Loucy (cell line): ENCODE results near the gene WWOX.

Experiments used
- H2AFZ ChIP-seq: fragments of 200-600 bp; sonication (generic); 2 replicates; pipeline ENCODE4 v1.6.0; 2016; ENCODE audit warnings: antibody characterized with exemption, mild to moderate bottlenecking, low read length, moderate library complexity
- H3F3A ChIP-seq: fragments of 200-600 bp; 2 replicates; pipeline ENCODE4 v1.6.0; 2016; ENCODE audit warnings: antibody characterized with exemption, low read depth, mild to moderate bottlenecking
- H3K27me3 ChIP-seq: fragments of 200-600 bp; sonication (generic); 2 replicates; pipeline ENCODE4 v1.6.1; 2014; ENCODE audit warnings: low read length, mild to moderate bottlenecking; ENCODE audit not compliant: insufficient read depth, poor library complexity, severe bottlenecking
- H3K36me3 ChIP-seq: fragments of 200-600 bp; sonication (generic); 2 replicates; pipeline ENCODE4 v1.6.1; 2016; ENCODE audit warnings: low read length; ENCODE audit not compliant: insufficient read depth
- H3K4me1 ChIP-seq: fragments of 200-600 bp; sonication (generic); 2 replicates; pipeline ENCODE4 v1.5.1; 2014; ENCODE audit warnings: low read length, mild to moderate bottlenecking; ENCODE audit not compliant: insufficient read depth, poor library complexity, severe bottlenecking
- H3K4me2 ChIP-seq: fragments of 200-600 bp; sonication (generic); 2 replicates; pipeline ENCODE4 v1.6.0; 2014; ENCODE audit warnings: antibody characterized with exemption, low read length, low read depth, mild to moderate bottlenecking; ENCODE audit not compliant: poor library complexity, severe bottlenecking
- H3K4me3 ChIP-seq: fragments of 200-600 bp; sonication (generic); 2 replicates; pipeline ENCODE4 v1.5.1; 2014; ENCODE audit warnings: low read length, mild to moderate bottlenecking, mixed read lengths; ENCODE audit not compliant: poor library complexity, severe bottlenecking
- H3K79me2 ChIP-seq: fragments of 200-600 bp; sonication (generic); 2 replicates; pipeline ENCODE4 v1.6.1; 2014; ENCODE audit warnings: low read length; ENCODE audit not compliant: insufficient read depth
- H3K9ac ChIP-seq: fragments of 200-600 bp; sonication (generic); 2 replicates; pipeline ENCODE4 v1.6.0; 2014; ENCODE audit warnings: mild to moderate bottlenecking, low read depth, low read length, moderate library complexity; ENCODE audit not compliant: poor library complexity, severe bottlenecking
- H3K9me2 ChIP-seq: fragments of 200-600 bp; sonication (generic); replicated peaks from 2 replicates; pipeline ENCODE4 v1.6.1; 2016; ENCODE audit warnings: low read depth, low read length, mixed read lengths
- H3K9me3 ChIP-seq: fragments of 200-600 bp; sonication (generic); 2 replicates; pipeline ENCODE4 v1.6.1; 2014; ENCODE audit warnings: mild to moderate bottlenecking, antibody characterized with exemption, low read length, low read depth; ENCODE audit not compliant: insufficient read depth
- H4K20me1 ChIP-seq: fragments of 200-600 bp; sonication (generic); 2 replicates; pipeline ENCODE4 v1.6.0; 2014; ENCODE audit warnings: antibody characterized with exemption, low read length, mild to moderate bottlenecking; ENCODE audit not compliant: insufficient read depth, poor library complexity, severe bottlenecking
- CTCF ChIP-seq: fragments of 200-600 bp; sonication (generic); conservative IDR thresholded peaks from 2 replicates; pipeline ENCODE4 v1.5.1; 2014; ENCODE audit warnings: mild to moderate bottlenecking, antibody characterized with exemption, low read length
- EZH2phosphoT487 ChIP-seq: fragments of 200-600 bp; IDR thresholded peaks from 2 replicates; pipeline ENCODE4 v1.6.1; 2018; ENCODE audit warnings: antibody characterized with exemption, mild to moderate bottlenecking, moderate library complexity, borderline replicate concordance

WWOX gene

DNA sequence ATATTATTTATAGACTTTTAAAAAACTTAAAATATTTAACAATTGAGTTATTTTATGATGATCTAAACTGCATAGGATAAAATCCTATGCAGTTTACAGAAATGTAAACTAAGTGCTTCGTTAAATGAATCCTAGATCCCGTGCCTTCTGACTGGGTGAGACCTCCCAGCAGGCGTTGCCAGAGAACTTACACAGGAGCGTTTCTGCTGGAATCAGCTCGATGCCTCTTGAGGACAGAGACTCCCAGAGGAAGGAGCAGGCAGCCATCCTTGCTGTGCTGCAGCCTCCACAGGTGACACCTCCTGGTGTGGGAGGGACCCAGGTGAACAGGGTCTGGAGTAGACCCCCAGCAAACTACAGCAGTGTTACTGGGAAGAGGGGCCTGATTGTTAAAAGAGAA lies 160.4 kb downstream of the WWOX start:
- no peak overlapping the region for H3K4me2 ChIP-seq
- no peaks in the 10 kb centered on the region; the same call in 1 of the 2 replicates for H3K9me3 ChIP-seq
- H3K9me2 ChIP-seq = no peaks in the 10 kb centered on the region
- TF ChIP-seq CTCF = no peak
- no peak for TF ChIP-seq EZH2phosphoT487
- H4K20me1 ChIP-seq = no peaks in the 10 kb centered on the region
- H3K36me3 ChIP-seq = no peaks in the 10 kb centered on the region
- peaks cover 11% of the 10 kb centered on the region for H3K4me1 ChIP-seq
- no peak overlapping the region for H2AFZ ChIP-seq
- no peaks in the 10 kb centered on the region for H3K79me2 ChIP-seq
- no peak overlapping the region for H3K9ac ChIP-seq
- no peaks in the 10 kb centered on the region for H3F3A ChIP-seq
- no peaks in the 10 kb centered on the region for H3K27me3 ChIP-seq
- H3K4me3 ChIP-seq = no peak overlapping the region

DNA sequence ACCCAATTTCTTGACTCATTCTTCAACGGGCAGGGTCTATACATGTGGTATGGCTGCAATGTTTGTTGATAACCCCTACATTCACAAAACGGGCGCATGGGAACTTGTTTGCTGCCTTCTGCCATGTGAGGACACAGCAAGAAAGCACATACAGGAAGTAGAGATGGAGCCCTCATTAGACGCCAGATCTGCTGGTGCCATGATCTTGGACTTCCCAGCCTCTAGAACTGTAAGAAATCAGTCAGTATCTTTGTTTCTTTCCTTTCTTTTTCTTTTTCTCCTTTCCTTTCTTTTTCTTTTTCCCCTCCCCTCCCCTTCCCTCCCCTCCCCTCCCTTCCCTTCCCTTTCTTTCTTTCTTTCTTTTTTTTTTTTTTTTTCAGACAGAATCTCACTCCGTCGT lies 165.2 kb downstream of the WWOX start:
- H3K4me1 ChIP-seq = no peaks in the 10 kb centered on the region
- H3K9ac ChIP-seq = no peak overlapping the region
- no peak for TF ChIP-seq EZH2phosphoT487
- no peak for TF ChIP-seq CTCF
- no peaks in the 10 kb centered on the region for H3K9me2 ChIP-seq
- no peaks in the 10 kb centered on the region for H4K20me1 ChIP-seq
- no peak overlapping the region for H3K4me3 ChIP-seq
- H2AFZ ChIP-seq = no peak overlapping the region
- H3K27me3 ChIP-seq = no peaks in the 10 kb centered on the region
- H3K4me2 ChIP-seq = no peak overlapping the region
- no peaks in the 10 kb centered on the region for H3F3A ChIP-seq
- H3K9me3 ChIP-seq = no peaks in the 10 kb centered on the region; the same call in 1 of the 2 replicates
- no peaks in the 10 kb centered on the region for H3K36me3 ChIP-seq
- no peaks in the 10 kb centered on the region for H3K79me2 ChIP-seq

DNA sequence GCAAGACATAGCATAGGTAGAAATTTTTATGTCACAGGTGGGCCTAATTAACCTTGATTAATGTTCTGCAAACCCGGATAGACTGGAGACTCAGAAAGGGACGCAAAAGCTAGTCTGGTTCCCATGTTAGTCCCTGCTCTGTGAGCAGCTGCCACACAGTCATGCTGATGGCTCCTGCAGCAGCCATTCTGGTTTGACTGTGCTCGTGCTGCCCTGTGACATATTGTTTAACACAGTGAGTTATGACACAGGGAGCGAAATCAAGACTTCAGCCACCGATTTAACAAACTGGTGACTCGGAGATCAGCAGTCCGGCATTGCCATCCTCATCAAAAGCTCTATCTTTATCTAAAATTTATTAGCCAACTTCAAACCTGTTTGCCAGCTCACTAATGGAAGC lies 169.8 kb downstream of the WWOX start:
- H3K9me3 ChIP-seq = no peaks in the 10 kb centered on the region; the same call in 1 of the 2 replicates
- H2AFZ ChIP-seq = no peak overlapping the region
- H3K9ac ChIP-seq = no peak overlapping the region
- H4K20me1 ChIP-seq = no peaks in the 10 kb centered on the region
- no peak overlapping the region for H3K4me2 ChIP-seq
- TF ChIP-seq EZH2phosphoT487 (no peak), CTCF (no peak)
- no peaks in the 10 kb centered on the region for H3K36me3 ChIP-seq
- H3K4me3 ChIP-seq = no peak overlapping the region
- H3K9me2 ChIP-seq = no peaks in the 10 kb centered on the region
- no peaks in the 10 kb centered on the region for H3K79me2 ChIP-seq
- H3F3A ChIP-seq = no peaks in the 10 kb centered on the region
- H3K4me1 ChIP-seq = no peaks in the 10 kb centered on the region
- H3K27me3 ChIP-seq = no peaks in the 10 kb centered on the region
